OCI-LY3 (cell line): ENCODE measurements around the gene DGAT2L6.

Source experiments
- EZH2phosphoT487 ChIP-seq: fragments of 200-600 bp; shearing (Covaris generic); IDR thresholded peaks from 2 replicates; pipeline ENCODE4 v1.6.1; 2018; ENCODE audit warnings: antibody characterized with exemption, mixed run types, low read depth
- TF ChIP-seq, protein P1 (sequence below): fragments of 200-600, 300-600 bp; sonication (generic); IDR thresholded peaks from 2 replicates; pipeline ENCODE4 v1.5.1; 2014; ENCODE audit warnings: antibody characterized with exemption, low read length, low read depth

GRCh38 chrX:70133303-70134115, 43.8 kb upstream of the DGAT2L6 start, which contains the start of gene IGBP1:
- TF ChIP-seq, protein P1, sequence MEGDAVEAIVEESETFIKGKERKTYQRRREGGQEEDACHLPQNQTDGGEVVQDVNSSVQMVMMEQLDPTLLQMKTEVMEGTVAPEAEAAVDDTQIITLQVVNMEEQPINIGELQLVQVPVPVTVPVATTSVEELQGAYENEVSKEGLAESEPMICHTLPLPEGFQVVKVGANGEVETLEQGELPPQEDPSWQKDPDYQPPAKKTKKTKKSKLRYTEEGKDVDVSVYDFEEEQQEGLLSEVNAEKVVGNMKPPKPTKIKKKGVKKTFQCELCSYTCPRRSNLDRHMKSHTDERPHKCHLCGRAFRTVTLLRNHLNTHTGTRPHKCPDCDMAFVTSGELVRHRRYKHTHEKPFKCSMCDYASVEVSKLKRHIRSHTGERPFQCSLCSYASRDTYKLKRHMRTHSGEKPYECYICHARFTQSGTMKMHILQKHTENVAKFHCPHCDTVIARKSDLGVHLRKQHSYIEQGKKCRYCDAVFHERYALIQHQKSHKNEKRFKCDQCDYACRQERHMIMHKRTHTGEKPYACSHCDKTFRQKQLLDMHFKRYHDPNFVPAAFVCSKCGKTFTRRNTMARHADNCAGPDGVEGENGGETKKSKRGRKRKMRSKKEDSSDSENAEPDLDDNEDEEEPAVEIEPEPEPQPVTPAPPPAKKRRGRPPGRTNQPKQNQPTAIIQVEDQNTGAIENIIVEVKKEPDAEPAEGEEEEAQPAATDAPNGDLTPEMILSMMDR, result peak; percentile 73
- TF ChIP-seq EZH2phosphoT487, result no peak
